LNCAP (cell line): ENCODE measurements around the gene POLR3E.

Source experiments
- TF ChIP-seq, protein P1 (sequence below): fragments of 450-650 bp; IDR thresholded peaks from 2 replicates; pipeline ENCODE4 v1.5.1; 2017; ENCODE audit warnings: mild to moderate bottlenecking

The POLR3E gene

GRCh38 chr16:22278441-22279230 lies 18.6 kb upstream of the POLR3E start:
- TF ChIP-seq, protein P1, sequence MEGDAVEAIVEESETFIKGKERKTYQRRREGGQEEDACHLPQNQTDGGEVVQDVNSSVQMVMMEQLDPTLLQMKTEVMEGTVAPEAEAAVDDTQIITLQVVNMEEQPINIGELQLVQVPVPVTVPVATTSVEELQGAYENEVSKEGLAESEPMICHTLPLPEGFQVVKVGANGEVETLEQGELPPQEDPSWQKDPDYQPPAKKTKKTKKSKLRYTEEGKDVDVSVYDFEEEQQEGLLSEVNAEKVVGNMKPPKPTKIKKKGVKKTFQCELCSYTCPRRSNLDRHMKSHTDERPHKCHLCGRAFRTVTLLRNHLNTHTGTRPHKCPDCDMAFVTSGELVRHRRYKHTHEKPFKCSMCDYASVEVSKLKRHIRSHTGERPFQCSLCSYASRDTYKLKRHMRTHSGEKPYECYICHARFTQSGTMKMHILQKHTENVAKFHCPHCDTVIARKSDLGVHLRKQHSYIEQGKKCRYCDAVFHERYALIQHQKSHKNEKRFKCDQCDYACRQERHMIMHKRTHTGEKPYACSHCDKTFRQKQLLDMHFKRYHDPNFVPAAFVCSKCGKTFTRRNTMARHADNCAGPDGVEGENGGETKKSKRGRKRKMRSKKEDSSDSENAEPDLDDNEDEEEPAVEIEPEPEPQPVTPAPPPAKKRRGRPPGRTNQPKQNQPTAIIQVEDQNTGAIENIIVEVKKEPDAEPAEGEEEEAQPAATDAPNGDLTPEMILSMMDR = no peak

GRCh38 chr16:22282254-22282892 lies 14.8 kb upstream of the POLR3E start:
- TF ChIP-seq, protein P1 = no peak

DNA sequence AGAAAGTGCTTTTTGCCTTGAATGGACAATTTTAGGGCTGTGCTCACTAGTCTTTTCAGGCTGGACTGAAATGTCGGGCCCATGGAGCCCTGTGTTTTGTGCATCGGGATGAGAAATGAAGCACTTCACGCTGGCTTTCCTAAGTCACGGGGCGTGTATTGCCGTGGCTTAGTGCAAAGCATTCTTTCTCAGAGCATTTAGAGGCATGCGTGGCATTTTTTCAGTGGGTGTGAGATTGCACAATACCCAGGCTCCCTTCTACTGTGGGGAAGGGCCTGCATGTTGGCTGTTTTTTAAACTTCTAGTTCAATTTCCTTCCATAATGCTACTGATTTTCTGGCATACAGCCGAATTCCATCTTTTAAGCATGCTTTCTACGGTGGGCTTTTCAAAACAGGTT lies 12.6 kb upstream of the POLR3E start:
- TF ChIP-seq, protein P1 = no peak

DNA sequence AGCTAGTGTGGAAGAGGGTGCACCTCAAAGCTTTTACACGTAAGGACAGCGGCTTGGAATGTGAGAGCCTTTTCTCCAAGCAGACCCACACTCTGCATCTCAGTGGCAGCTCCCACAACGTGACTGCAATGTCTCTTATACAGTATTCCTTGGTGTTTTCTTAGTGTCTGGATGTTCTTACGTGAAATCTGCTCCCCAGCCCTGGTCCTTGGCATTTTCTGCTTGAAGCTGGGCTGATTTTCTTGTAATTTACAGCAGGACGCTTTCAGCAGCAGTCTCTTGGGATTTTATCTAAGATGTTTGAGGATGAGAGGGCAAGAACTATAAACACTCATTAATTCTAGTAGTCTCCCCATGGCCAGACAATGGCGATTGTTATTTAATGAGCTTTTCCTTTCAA lies 12.1 kb upstream of the POLR3E start:
- TF ChIP-seq, protein P1 = no peak

DNA sequence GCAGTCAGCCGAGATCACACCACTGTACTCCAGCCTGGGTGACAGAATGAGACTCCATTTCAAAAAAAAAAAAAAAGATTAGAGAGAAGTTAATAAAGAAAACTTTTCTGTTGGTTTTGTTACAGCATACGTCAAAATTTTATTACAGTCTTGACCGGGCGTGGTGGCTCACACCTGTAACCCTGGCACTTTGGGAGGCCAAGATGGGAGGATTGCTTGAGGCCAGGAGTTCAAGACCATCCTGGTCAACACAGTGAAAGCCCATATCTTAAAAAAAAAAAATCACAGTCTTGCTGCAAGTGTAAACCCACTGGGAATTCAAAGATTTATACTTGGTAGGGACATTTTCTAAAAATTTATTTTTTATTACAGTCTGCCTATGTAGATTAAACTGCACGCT lies 6.2 kb upstream of the POLR3E start:
- TF ChIP-seq, protein P1 = no peak

GRCh38 chr16:22291860-22292318 lies 5.3 kb upstream of the POLR3E start:
- TF ChIP-seq, protein P1 = no peak

DNA sequence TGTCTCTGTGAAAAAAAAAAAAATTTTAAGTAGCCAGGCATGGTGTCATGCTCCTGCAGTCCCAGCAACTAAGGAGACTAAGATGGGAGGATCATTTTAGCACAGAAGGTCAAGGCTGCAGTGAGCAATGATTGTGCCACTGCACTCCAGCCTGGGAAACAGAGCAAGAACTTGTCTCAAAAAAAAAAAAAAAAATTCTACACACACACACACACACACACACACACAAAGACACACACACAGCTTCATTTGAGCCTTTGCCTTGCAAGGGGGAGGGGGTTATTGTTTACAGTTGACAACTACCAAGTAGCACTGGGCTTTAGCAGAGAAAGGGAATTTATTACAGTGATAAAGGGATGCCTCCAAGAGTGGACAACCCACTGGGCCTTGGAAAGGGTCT lies 4.9 kb upstream of the POLR3E start:
- TF ChIP-seq, protein P1 = no peak
